Mesenchymal stem cell (in vitro differentiated cells and primary cell): Measurements from ENCODE around the gene ZFP62.

Experiments
- DNase-seq: peaks from one replicate; pipeline ENCODE4 v3.0.0-alpha.2; 2013
- H2AFZ ChIP-seq: one replicate; pipeline ENCODE4 v1.6.1; 2013; ENCODE audit warnings: low read depth, mild to moderate bottlenecking, control low read depth, inconsistent platforms, low read length, moderate library complexity
- H2AK5ac ChIP-seq: 2 replicates; pipeline ENCODE4 v1.6.1; 2013; ENCODE audit warnings: low read length, moderate library complexity, mild to moderate bottlenecking, inconsistent platforms; ENCODE audit not compliant: severe bottlenecking
- H2BK120ac ChIP-seq: one replicate; pipeline ENCODE4 v1.6.1; 2013; ENCODE audit warnings: low read depth, mild to moderate bottlenecking, inconsistent platforms, low read length, moderate library complexity
- H2BK12ac ChIP-seq, 2 experiments: one replicate each; pipeline ENCODE4 v1.6.1; 2013; ENCODE audit warnings: inconsistent platforms in 2 of 2, low read length in 2 of 2, mild to moderate bottlenecking in 2 of 2, moderate library complexity in 2 of 2, control low read depth in 1 of 2
- H2BK15ac ChIP-seq: one replicate; pipeline ENCODE4 v1.6.1; 2013; ENCODE audit warnings: mild to moderate bottlenecking, low read depth, inconsistent platforms; ENCODE audit not compliant: poor library complexity, severe bottlenecking
- H2BK5ac ChIP-seq: 2 replicates; pipeline ENCODE4 v1.6.1; 2013; ENCODE audit warnings: low read depth, mild to moderate bottlenecking, low read length, control low read depth, inconsistent platforms; ENCODE audit not compliant: poor library complexity, severe bottlenecking
- H3K14ac ChIP-seq, 2 experiments: one replicate each; pipeline ENCODE4 v1.6.1; 2013; ENCODE audit warnings: inconsistent platforms in 2 of 2, low read length in 2 of 2, control low read depth in 1 of 2, mild to moderate bottlenecking in 1 of 2, moderate library complexity in 1 of 2
- H3K18ac ChIP-seq, 2 experiments: one replicate each; pipeline ENCODE4 v1.6.1; 2013; ENCODE audit warnings: inconsistent platforms in 2 of 2, low read length in 2 of 2, control low read depth in 1 of 2, low read depth in 1 of 2, mild to moderate bottlenecking in 1 of 2
- H3K23ac ChIP-seq, 2 experiments: one replicate each; pipeline ENCODE4 v1.6.1; 2013; ENCODE audit warnings: inconsistent platforms in 2 of 2, low read length in 2 of 2, mild to moderate bottlenecking in 2 of 2, moderate library complexity in 2 of 2, control low read depth in 1 of 2
- H3K27ac ChIP-seq: 2 replicates; pipeline ENCODE4 v1.5.1; 2013; ENCODE audit warnings: mild to moderate bottlenecking, moderate library complexity, low read length, control low read depth, inconsistent platforms; ENCODE audit not compliant: poor library complexity, severe bottlenecking
- H3K27me3 ChIP-seq, 2 experiments: 2 replicates each; pipeline versions ENCODE4 v1.6.1 to v1.7.0; 2013; ENCODE audit warnings: low read length in 2 of 2, mild to moderate bottlenecking in 2 of 2, moderate library complexity in 2 of 2, control low read depth in 1 of 2, inconsistent platforms in 1 of 2; ENCODE audit not compliant: control insufficient read depth in 1 of 2, insufficient read depth in 1 of 2
- H3K36me3 ChIP-seq, 2 experiments: 2 replicates each; pipeline versions ENCODE4 v1.6.1 to v1.7.0; 2013; ENCODE audit warnings: low read length in 2 of 2, control low read depth in 1 of 2, inconsistent platforms in 1 of 2, low read depth in 1 of 2, mild to moderate bottlenecking in 1 of 2; ENCODE audit not compliant: insufficient read depth in 2 of 2, control insufficient read depth in 1 of 2
- H3K4ac ChIP-seq, 2 experiments: one replicate each; pipeline ENCODE4 v1.6.1; 2013; ENCODE audit warnings: inconsistent platforms in 2 of 2, low read length in 2 of 2, mild to moderate bottlenecking in 2 of 2, moderate library complexity in 2 of 2, control low read depth in 1 of 2, low read depth in 1 of 2
- H3K4me1 ChIP-seq: 2 replicates; pipeline ENCODE4 v1.6.1; 2013; ENCODE audit warnings: low read depth, low read length, control low read depth; ENCODE audit not compliant: control insufficient read depth, insufficient read depth
- H3K4me2 ChIP-seq: 2 replicates; pipeline ENCODE4 v1.6.1; 2013; ENCODE audit warnings: low read length, mild to moderate bottlenecking, inconsistent platforms; ENCODE audit not compliant: poor library complexity, severe bottlenecking
- H3K4me3 ChIP-seq, 2 experiments: 2 replicates each; pipeline versions ENCODE4 v1.5.1 to v1.7.0; 2013; ENCODE audit warnings: low read length in 2 of 2, mild to moderate bottlenecking in 2 of 2, control low read depth in 1 of 2, low read depth in 1 of 2; ENCODE audit not compliant: insufficient read depth in 1 of 2
- H3K79me1 ChIP-seq: replicated peaks from 2 replicates; pipeline ENCODE4 v1.6.1; 2013; ENCODE audit warnings: mild to moderate bottlenecking, control low read depth, low read length, inconsistent platforms; ENCODE audit not compliant: poor library complexity, severe bottlenecking
- H3K9ac ChIP-seq: 2 replicates; pipeline ENCODE4 v1.7.0; 2013; ENCODE audit warnings: mild to moderate bottlenecking, low read length, moderate library complexity
- H3K9me3 ChIP-seq: 2 replicates; pipeline ENCODE4 v1.7.0; 2013; ENCODE audit warnings: mild to moderate bottlenecking, low read length; ENCODE audit not compliant: control insufficient read depth
- H4K8ac ChIP-seq: one replicate; pipeline ENCODE4 v1.6.1; 2013; ENCODE audit warnings: inconsistent platforms, mild to moderate bottlenecking, low read length, moderate library complexity
- H4K91ac ChIP-seq: one replicate; pipeline ENCODE4 v1.6.1; 2013; ENCODE audit warnings: mild to moderate bottlenecking, low read length, inconsistent platforms
- WGBS: methylation state at CpG from one replicate; pipeline ENCODE4 v1.1.7; 2013; ENCODE audit warnings: mixed read lengths; 5-methylcytosine and 5-hydroxymethylcytosine counted together

Gene ZFP62

DNA sequence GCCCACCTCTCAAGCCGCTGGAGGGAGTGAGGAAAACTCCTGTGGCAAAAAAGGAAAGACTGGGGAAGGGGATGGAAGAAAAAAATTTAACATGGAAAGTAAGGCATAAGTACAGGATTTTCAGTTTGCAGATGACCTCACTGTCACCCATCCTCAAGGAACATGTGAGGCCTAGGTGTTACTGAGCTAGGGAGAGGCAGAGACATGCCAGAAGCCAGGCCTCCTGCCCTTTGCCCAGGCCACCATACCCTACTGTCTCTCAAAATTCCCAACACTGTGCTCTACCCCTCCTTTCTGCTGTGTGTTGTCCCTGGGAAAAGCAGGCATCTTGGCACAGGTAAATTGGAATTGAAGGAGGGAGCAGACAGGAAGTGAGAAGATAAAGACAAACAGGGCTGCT is 54.0 kb downstream of the ZFP62 start:
- peaks cover 39% of the 10 kb centered on the region for H3K4me1 ChIP-seq
- no peaks in the 10 kb centered on the region for H3K27me3 ChIP-seq
- no peak overlapping the region for H3K18ac ChIP-seq
- no peak overlapping the region for H3K14ac ChIP-seq
- H2AFZ ChIP-seq = no peak overlapping the region
- peak overlapping the region; percentile 43 to 70 for H2BK12ac ChIP-seq
- 86% methylated on average over 1 of the region's 1 CpG for WGBS
- no peak overlapping the region for H2BK5ac ChIP-seq
- H3K4me3 ChIP-seq = peak overlapping the region in 1 of 2 experiments; percentile 94
- DNase-seq = no peak
- H2BK120ac ChIP-seq = no peak overlapping the region
- H4K91ac ChIP-seq = peak overlapping the region; percentile 72
- H2BK15ac ChIP-seq = peak overlapping the region; percentile 65
- H3K23ac ChIP-seq = no peak overlapping the region
- no peak overlapping the region for H3K4ac ChIP-seq
- H3K4me2 ChIP-seq = peak overlapping the region; percentile 37
- no peak overlapping the region for H4K8ac ChIP-seq
- no peak overlapping the region for H3K27ac ChIP-seq
- peak overlapping the region; percentile 76 for H2AK5ac ChIP-seq
- no peaks in the 10 kb centered on the region for H3K9me3 ChIP-seq
- peaks cover 24 to 25% of the 10 kb centered on the region in 2 experiments for H3K36me3 ChIP-seq
- peak overlapping the region; percentile 94 for H3K9ac ChIP-seq
- peaks cover 28% of the 10 kb centered on the region for H3K79me1 ChIP-seq

DNA sequence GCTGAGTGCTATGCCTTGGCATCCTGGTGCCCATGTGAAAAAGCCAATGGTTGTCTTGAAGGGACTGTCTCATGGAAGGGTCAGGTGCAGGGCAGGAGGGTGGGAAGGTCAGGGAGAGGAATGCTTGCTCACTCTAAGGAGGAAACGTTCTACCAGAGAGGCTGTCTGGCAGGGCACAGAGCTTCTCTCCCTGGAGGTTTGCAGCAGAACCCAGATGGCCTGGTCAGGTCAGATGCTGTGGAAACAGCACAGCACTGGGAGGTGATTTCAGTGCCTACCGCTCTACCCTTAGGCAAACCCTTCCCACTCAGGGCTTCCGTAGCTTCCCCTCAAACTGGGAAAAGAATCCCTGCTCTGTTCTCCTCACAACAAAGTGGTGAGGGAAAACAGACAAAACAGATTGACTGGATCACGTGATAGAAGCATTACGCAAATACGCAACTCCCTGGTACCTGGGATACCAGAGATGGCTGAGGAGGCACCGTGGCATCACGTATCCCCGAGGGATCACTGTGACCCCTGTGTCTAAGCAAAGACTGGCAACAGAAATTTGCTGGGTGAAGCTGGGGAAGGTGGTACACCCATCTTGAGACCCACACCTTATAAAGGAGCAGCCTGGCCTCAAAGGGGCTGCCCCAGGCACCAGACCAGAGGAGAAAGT is 54.6 kb downstream of the ZFP62 start:
- H2BK12ac ChIP-seq = peak overlapping the region; percentile 1 to 74
- H3K4ac ChIP-seq = no peak overlapping the region
- H3K4me1 ChIP-seq = peaks cover 39% of the 10 kb centered on the region
- no peak overlapping the region for H3K4me2 ChIP-seq
- H3K27ac ChIP-seq = no peak overlapping the region
- H3K23ac ChIP-seq = peak overlapping the region in 1 of 2 experiments; percentile 27
- H3K9ac ChIP-seq = peak overlapping the region; percentile 94
- H2BK5ac ChIP-seq = no peak overlapping the region
- H3K4me3 ChIP-seq = peak overlapping the region in 1 of 2 experiments; percentile 94
- H2BK120ac ChIP-seq = no peak overlapping the region
- peak overlapping the region; percentile 20 for H2AK5ac ChIP-seq
- H3K9me3 ChIP-seq = no peaks in the 10 kb centered on the region
- peaks cover 24 to 25% of the 10 kb centered on the region in 2 experiments for H3K36me3 ChIP-seq
- peak overlapping the region; percentile 65 for H2BK15ac ChIP-seq
- no peak overlapping the region for H3K18ac ChIP-seq
- no peak for DNase-seq
- H2AFZ ChIP-seq = no peak overlapping the region
- no peak overlapping the region for H4K8ac ChIP-seq
- H3K79me1 ChIP-seq = peaks cover 23% of the 10 kb centered on the region
- no peaks in the 10 kb centered on the region for H3K27me3 ChIP-seq
- H3K14ac ChIP-seq = no peak overlapping the region
- 87% methylated on average over 9 of the region's 9 CpGs for WGBS
- H4K91ac ChIP-seq = peak overlapping the region; percentile 1

DNA sequence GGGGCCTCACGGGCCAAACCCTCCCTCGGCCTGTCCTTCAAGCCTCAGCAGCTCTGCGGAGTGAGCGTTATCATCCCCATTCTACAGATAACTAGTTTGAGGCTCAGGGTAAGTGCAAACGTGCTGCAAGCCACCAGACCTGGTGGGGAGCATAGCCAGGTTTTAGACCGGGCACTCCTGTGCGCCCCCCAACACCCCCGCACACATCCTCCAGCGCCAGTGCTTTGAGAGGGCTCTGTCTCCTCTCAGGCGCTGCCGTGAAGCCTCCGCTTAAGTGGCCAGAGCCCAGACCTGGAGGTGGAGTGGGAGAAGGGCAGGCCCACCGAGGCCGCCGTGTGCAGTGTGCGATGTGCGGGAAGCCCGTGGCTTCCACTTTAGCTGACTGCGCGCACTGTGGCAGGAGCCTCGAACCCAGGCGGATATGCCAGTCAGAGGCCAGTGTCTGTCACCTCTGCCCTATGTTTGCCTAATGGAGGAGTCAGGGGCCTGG is 56.9 kb downstream of the ZFP62 start:
- peak overlapping the region; percentile 74 for H3K27ac ChIP-seq
- no peak overlapping the region for H3K18ac ChIP-seq
- H2BK15ac ChIP-seq = no peak overlapping the region
- no peak overlapping the region for H2BK120ac ChIP-seq
- H3K27me3 ChIP-seq = no peaks in the 10 kb centered on the region
- H4K8ac ChIP-seq = no peak overlapping the region
- no peak overlapping the region for H4K91ac ChIP-seq
- no peak overlapping the region for H2AFZ ChIP-seq
- no peak overlapping the region for H3K23ac ChIP-seq
- no peak for DNase-seq
- no peaks in the 10 kb centered on the region for H3K9me3 ChIP-seq
- H3K36me3 ChIP-seq = peaks cover 27 to 38% of the 10 kb centered on the region in 2 experiments
- peak overlapping the region in 1 of 2 experiments; percentile 71 for H3K4me3 ChIP-seq
- no peak overlapping the region for H2BK12ac ChIP-seq
- H3K4ac ChIP-seq = peak overlapping the region in 1 of 2 experiments; percentile 77
- no peak overlapping the region for H3K14ac ChIP-seq
- H2BK5ac ChIP-seq = no peak overlapping the region
- peak overlapping the region; percentile 96 for H3K9ac ChIP-seq
- WGBS = 98% methylated on average over 22 of the region's 22 CpGs
- peaks cover 19% of the 10 kb centered on the region for H3K79me1 ChIP-seq
- no peak overlapping the region for H3K4me2 ChIP-seq
- H3K4me1 ChIP-seq = peaks cover 49% of the 10 kb centered on the region
- no peak overlapping the region for H2AK5ac ChIP-seq
